Panc1 (cell line): ENCODE results near the gene PRKACB. TPM values are rescaled to one million over a fixed set of nuclear protein-coding genes. Genes with fewer than 3 reads are reported as not detected.

ENCODE experiments used
- ATAC-seq: fragments of 200-7000 bp; cut with Tn5 transposase; 2 replicates; pipeline ENCODE4 v1.9.1; 2020; ENCODE audit warnings: mild to moderate bottlenecking, moderate library complexity
- BruUV-seq: library from RNA; stranded (reverse); fragments of 400-500 nt; replicated peaks from 2 replicates; lab custom pipeline; 2021; lab: Mats Ljungman, UMichigan
- CTCF ChIA-PET: fragments of 300-600 bp; sonication (Branson Sonifier 250); formaldehyde crosslinking; loops from one replicate; lab custom pipeline; 2022; ENCODE audit warnings: antibody characterized with exemption; lab: Charles Lee
- POLR2A ChIA-PET: fragments of 300-600 bp; sonication (Branson Sonifier 250); formaldehyde crosslinking; loops from one replicate; lab custom pipeline; 2022; ENCODE audit warnings: antibody characterized with exemption; lab: Charles Lee
- DNase-seq: peaks from one replicate; pipeline ENCODE4 v3.0.0-alpha.2; 2010; ENCODE audit warnings: low read depth, low spot score
- H3K27ac ChIP-seq: 2 replicates; pipeline ENCODE4 v1.5.1; 2011; ENCODE audit warnings: mild to moderate bottlenecking, low read length, inconsistent platforms
- H3K27me3 ChIP-seq: fragments of 200-500 bp; sonication (Bioruptor generic); 2 replicates; pipeline ENCODE4 v1.6.0; 2014; ENCODE audit warnings: low read length, inconsistent platforms; ENCODE audit not compliant: control insufficient read depth, insufficient read depth
- H3K36me3 ChIP-seq: fragments of 200-500 bp; sonication (Bioruptor generic); 2 replicates; pipeline ENCODE4 v1.5.1; 2014; ENCODE audit warnings: inconsistent platforms, mild to moderate bottlenecking, low read length, moderate library complexity; ENCODE audit not compliant: control insufficient read depth, insufficient read depth
- H3K4me1 ChIP-seq: 2 replicates; pipeline ENCODE4 v1.5.1; 2011; ENCODE audit warnings: inconsistent platforms, mild to moderate bottlenecking, low read length, moderate library complexity; ENCODE audit not compliant: control insufficient read depth, insufficient read depth
- H3K4me3 ChIP-seq, 2 experiments: 2 replicates each; pipeline ENCODE4 v1.5.1; 2011 to 2012; ENCODE audit warnings: low read depth in 2 of 2, low read length in 2 of 2, mild to moderate bottlenecking in 2 of 2, inconsistent platforms in 1 of 2, moderate library complexity in 1 of 2
- H3K9me3 ChIP-seq: fragments of 200-500 bp; sonication (Bioruptor generic); 2 replicates; pipeline ENCODE4 v1.5.1; 2014; ENCODE audit warnings: low read depth, mild to moderate bottlenecking, inconsistent platforms, low read length, moderate library complexity; ENCODE audit not compliant: control insufficient read depth, insufficient read depth
- CTCF ChIP-seq: fragments of 450-650 bp; IDR thresholded peaks from 2 replicates; pipeline ENCODE4 v1.5.1; 2017; ENCODE audit warnings: mild to moderate bottlenecking
- TCF7L2 ChIP-seq: IDR thresholded peaks from 2 replicates; pipeline ENCODE4 v1.6.1; 2011; ENCODE audit warnings: mild to moderate bottlenecking, low read depth, low read length, inconsistent platforms
- in situ Hi-C: cut with HindIII; loops from 2 replicates; pipeline ENCODE4 v1.10.0; 2016; ENCODE audit warnings: low sequenced_read_pairs, low pct_unique_long_range_greater_than_20kb
- intact Hi-C: fragments of 100-400 bp; cut with micrococcal nuclease; formaldehyde crosslinking; loops from one replicate; pipeline ENCODE4 v1.10.0; 2022; ENCODE audit not compliant: unreplicated experiment
- total RNA-seq: library from RNA; stranded (reverse); gene quantifications from one replicate; pipeline ENCODE4 v1.2.1, GENCODE V29; 2021; ENCODE audit not compliant: unreplicated experiment
- TF ChIP-seq, protein P1 (sequence below), 2 experiments: IDR thresholded peaks; 2 replicates each; pipeline ENCODE4 v1.6.1; 2011 to 2012; ENCODE audit warnings: low read depth in 2 of 2, control low read depth in 1 of 2, low read length in 1 of 2, mild to moderate bottlenecking in 1 of 2, moderate library complexity in 1 of 2; ENCODE audit not compliant: insufficient read depth in 1 of 2

PRKACB gene
- total RNA-seq, 1 experiment from 2014 or later = 54.9 TPM

DNA sequence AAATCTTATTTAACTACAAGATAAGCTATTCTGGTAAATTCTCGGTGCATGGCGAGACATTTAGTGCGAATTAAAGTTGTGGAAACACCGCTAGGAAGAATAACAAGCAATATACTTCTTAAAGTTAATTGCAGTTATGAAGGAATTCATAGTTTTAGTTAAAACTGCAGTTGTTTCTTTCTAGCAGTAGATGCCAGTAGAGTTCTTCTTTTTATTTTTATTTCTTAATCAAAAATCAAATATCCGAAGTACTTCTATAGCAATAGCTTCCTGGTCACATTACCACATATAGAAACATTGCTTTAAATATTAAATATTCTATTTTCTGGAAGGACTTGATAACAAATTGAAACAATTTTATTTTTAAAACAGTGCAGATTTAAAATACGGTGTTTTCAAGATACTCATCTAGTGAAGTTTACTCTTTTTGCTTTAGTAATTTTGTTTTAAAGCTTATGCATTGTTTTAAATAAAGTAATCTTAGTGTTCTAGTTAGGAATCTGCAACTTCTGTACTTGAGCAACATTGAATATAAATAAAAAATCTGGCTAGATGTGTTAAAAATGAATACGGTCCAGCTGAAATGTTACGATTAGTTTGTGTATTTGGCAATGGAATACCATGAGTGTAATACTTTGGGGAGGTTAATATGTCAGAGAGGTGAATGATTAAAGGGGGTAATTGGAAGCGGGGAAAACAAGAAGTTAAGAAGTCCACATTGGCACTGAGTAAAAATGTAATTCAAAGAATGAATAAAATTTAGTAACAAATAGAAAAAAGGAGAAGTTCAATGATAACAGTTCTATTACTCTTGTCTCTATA lies 2.7 kb upstream of the PRKACB start:
- ATAC-seq = no peak
- Histone ChIP-seq H3K27me3 (no peaks in the 10 kb centered on the region), H3K4me3 (no peak overlapping the region), H3K36me3 (no peaks in the 10 kb centered on the region), H3K9me3 (peaks cover 15% of the 10 kb centered on the region), H3K27ac (no peak overlapping the region), H3K4me1 (peaks cover 21% of the 10 kb centered on the region)
- peak; percentile 79; the same call in 1 of the 2 replicates for TF ChIP-seq CTCF
- TF ChIP-seq, protein P1, sequence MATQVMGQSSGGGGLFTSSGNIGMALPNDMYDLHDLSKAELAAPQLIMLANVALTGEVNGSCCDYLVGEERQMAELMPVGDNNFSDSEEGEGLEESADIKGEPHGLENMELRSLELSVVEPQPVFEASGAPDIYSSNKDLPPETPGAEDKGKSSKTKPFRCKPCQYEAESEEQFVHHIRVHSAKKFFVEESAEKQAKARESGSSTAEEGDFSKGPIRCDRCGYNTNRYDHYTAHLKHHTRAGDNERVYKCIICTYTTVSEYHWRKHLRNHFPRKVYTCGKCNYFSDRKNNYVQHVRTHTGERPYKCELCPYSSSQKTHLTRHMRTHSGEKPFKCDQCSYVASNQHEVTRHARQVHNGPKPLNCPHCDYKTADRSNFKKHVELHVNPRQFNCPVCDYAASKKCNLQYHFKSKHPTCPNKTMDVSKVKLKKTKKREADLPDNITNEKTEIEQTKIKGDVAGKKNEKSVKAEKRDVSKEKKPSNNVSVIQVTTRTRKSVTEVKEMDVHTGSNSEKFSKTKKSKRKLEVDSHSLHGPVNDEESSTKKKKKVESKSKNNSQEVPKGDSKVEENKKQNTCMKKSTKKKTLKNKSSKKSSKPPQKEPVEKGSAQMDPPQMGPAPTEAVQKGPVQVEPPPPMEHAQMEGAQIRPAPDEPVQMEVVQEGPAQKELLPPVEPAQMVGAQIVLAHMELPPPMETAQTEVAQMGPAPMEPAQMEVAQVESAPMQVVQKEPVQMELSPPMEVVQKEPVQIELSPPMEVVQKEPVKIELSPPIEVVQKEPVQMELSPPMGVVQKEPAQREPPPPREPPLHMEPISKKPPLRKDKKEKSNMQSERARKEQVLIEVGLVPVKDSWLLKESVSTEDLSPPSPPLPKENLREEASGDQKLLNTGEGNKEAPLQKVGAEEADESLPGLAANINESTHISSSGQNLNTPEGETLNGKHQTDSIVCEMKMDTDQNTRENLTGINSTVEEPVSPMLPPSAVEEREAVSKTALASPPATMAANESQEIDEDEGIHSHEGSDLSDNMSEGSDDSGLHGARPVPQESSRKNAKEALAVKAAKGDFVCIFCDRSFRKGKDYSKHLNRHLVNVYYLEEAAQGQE (IDR thresholded peaks at IDR 0.05; ENCODE audit: insufficient read depth in 1 of 2, low read depth in 2 of 2, low read length in 1 of 2) = no peak
- no TSS peak for BruUV-seq
- CTCF ChIA-PET = interaction anchor here (1.6 kb wide), 1 partner anchor 292 kb away, joined by 8 read pairs; no protein-coding TSS in a partner anchor
- no peak for DNase-seq
- in situ Hi-C loops (no loop called here), intact Hi-C loops (loop anchor here (1.0 to 10.0 kb wide), 4 partner anchors 292 to 623 kb away; partner anchors contain the start of gene RPF1)
- POLR2A ChIA-PET = interaction anchor here (0.6 kb wide), 1 partner anchor 71 kb away, joined by 4 read pairs; no protein-coding TSS in a partner anchor

DNA sequence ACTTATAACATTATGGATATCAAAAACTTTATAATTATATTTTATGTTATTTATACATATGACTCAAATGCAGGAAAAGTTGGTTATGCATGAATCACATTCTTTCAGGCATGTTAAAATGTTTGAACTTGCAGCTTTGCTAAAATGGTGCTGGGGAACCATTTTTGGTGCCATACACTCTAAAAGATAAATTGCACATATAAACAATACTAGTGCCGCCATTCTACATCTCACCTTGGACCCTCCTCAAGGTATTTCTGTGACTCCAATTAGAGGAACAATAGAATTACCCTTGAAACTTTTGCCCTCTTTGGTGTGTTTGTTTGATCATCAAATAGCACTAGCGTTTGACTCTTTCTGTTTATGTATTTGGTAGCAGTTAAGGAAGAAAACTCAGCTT lies 997 bp downstream of the PRKACB start:
- H3K4me3 ChIP-seq = no peak overlapping the region
- H3K9me3 ChIP-seq = no peaks in the 10 kb centered on the region
- CTCF ChIA-PET = interaction anchor here (0.5 to 0.9 kb wide), 2 partner anchors 289 to 460 kb away, joined by 3 read pairs; no protein-coding TSS in a partner anchor
- no peak for TF ChIP-seq TCF7L2
- ATAC-seq (no peak), DNase-seq (no peak)
- BruUV-seq = no TSS peak
- intact Hi-C loops (loop anchor here (5.0 to 10.0 kb wide), 2 partner anchors 457 to 620 kb away; no protein-coding TSS in a partner anchor), in situ Hi-C loops (no loop called here)
- H3K36me3 ChIP-seq = no peaks in the 10 kb centered on the region
- H3K27me3 ChIP-seq = no peaks in the 10 kb centered on the region
- POLR2A ChIA-PET = interaction anchor here (0.7 kb wide), 1 partner anchor 289 kb away, joined by 8 read pairs; no protein-coding TSS in a partner anchor
- H3K27ac ChIP-seq = peak overlapping the region; percentile 23; the same call in 1 of the 2 replicates
- H3K4me1 ChIP-seq = peaks cover 22% of the 10 kb centered on the region
